Measurements from ENCODE around the gene C19orf44.
"Not testable (repeated sequence)": the region's sequence is repeated elsewhere in the genome, so short reads cannot be mapped to it uniquely, and the experiment has no call there.

GRCh38 chr19:16506161-16506560 lies 10.0 kb downstream of the C19orf44 start:
- not testable (repeated sequence) for TF ChIP-seq CTCF, POLR2A (IDR thresholded peaks at IDR 0.05)

Measured in thyroid gland (tissue), 4 donors.